NCI-H82 treated with DMSO at 0.1 percent for 48 hours (cell line): ENCODE measurements around the gene C18orf63.

Experiments
- DNase-seq: peaks from one replicate; lab custom pipeline; 2025; ENCODE audit not compliant: unreplicated experiment; lab: John Stamatoyannopoulos, UW

C18orf63 gene

GRCh38 chr18:74402806-74403433, 87.3 kb downstream of the C18orf63 start:
- DNase-seq = no peak

GRCh38 chr18:74407888-74408287, 92.2 kb downstream of the C18orf63 start:
- DNase-seq = no peak
